Measurements from ENCODE around the gene ZDHHC4.

DNA sequence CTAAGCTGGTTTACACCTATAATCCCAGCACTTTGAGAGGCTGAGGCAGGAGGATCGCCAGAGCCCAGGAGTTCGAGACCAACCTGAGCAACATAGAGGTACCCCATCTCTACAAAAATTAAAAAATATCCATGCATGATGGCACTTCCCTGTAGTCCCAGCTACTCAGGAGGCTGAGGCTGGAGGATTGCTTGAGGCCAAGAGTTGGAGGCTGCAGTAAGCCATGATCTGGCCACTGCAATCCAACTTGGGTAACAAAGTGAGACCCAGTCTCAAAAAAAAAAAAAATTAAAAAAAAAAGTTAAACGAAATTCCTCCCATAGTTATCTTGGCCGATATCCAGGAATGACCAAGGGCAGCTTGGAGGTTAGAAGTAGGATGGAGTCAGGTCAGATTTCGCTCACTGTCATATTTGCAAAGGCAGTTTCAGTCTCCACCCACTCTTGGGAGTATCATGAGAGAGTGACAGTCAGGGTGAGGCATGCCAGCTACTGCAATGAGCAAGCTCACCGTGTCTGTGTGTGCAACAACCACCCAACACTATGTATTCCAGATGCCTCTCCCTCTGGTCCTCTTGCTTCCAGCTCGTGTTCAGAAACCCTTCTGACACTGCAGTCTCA lies 6.0 kb upstream of the ZDHHC4 start:
- TF ChIP-seq, protein P1, sequence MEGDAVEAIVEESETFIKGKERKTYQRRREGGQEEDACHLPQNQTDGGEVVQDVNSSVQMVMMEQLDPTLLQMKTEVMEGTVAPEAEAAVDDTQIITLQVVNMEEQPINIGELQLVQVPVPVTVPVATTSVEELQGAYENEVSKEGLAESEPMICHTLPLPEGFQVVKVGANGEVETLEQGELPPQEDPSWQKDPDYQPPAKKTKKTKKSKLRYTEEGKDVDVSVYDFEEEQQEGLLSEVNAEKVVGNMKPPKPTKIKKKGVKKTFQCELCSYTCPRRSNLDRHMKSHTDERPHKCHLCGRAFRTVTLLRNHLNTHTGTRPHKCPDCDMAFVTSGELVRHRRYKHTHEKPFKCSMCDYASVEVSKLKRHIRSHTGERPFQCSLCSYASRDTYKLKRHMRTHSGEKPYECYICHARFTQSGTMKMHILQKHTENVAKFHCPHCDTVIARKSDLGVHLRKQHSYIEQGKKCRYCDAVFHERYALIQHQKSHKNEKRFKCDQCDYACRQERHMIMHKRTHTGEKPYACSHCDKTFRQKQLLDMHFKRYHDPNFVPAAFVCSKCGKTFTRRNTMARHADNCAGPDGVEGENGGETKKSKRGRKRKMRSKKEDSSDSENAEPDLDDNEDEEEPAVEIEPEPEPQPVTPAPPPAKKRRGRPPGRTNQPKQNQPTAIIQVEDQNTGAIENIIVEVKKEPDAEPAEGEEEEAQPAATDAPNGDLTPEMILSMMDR (tag by site-specific recombination; IDR thresholded peaks at IDR 0.05), result no peak
- TF ChIP-seq, protein P2, sequence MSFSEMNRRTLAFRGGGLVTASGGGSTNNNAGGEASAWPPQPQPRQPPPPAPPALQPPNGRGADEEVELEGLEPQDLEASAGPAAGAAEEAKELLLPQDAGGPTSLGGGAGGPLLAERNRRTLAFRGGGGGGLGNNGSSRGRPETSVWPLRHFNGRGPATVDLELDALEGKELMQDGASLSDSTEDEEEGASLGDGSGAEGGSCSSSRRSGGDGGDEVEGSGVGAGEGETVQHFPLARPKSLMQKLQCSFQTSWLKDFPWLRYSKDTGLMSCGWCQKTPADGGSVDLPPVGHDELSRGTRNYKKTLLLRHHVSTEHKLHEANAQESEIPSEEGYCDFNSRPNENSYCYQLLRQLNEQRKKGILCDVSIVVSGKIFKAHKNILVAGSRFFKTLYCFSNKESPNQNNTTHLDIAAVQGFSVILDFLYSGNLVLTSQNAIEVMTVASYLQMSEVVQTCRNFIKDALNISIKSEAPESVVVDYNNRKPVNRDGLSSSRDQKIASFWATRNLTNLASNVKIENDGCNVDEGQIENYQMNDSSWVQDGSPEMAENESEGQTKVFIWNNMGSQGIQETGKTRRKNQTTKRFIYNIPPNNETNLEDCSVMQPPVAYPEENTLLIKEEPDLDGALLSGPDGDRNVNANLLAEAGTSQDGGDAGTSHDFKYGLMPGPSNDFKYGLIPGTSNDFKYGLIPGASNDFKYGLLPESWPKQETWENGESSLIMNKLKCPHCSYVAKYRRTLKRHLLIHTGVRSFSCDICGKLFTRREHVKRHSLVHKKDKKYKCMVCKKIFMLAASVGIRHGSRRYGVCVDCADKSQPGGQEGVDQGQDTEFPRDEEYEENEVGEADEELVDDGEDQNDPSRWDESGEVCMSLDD (tag by site-specific recombination; IDR thresholded peaks at IDR 0.05), result no peak
- TF ChIP-seq ZNF341 (tag by site-specific recombination; IDR thresholded peaks at IDR 0.05; ENCODE audit: low read depth) (no peak), ZNF311 (tag by site-specific recombination; IDR thresholded peaks at IDR 0.05; ENCODE audit: borderline replicate concordance) (no peak), HOXA7 (CRISPR knock-in tag; IDR thresholded peaks at IDR 0.05; ENCODE audit: borderline replicate concordance) (no peak)
- TF ChIP-seq, protein P3, sequence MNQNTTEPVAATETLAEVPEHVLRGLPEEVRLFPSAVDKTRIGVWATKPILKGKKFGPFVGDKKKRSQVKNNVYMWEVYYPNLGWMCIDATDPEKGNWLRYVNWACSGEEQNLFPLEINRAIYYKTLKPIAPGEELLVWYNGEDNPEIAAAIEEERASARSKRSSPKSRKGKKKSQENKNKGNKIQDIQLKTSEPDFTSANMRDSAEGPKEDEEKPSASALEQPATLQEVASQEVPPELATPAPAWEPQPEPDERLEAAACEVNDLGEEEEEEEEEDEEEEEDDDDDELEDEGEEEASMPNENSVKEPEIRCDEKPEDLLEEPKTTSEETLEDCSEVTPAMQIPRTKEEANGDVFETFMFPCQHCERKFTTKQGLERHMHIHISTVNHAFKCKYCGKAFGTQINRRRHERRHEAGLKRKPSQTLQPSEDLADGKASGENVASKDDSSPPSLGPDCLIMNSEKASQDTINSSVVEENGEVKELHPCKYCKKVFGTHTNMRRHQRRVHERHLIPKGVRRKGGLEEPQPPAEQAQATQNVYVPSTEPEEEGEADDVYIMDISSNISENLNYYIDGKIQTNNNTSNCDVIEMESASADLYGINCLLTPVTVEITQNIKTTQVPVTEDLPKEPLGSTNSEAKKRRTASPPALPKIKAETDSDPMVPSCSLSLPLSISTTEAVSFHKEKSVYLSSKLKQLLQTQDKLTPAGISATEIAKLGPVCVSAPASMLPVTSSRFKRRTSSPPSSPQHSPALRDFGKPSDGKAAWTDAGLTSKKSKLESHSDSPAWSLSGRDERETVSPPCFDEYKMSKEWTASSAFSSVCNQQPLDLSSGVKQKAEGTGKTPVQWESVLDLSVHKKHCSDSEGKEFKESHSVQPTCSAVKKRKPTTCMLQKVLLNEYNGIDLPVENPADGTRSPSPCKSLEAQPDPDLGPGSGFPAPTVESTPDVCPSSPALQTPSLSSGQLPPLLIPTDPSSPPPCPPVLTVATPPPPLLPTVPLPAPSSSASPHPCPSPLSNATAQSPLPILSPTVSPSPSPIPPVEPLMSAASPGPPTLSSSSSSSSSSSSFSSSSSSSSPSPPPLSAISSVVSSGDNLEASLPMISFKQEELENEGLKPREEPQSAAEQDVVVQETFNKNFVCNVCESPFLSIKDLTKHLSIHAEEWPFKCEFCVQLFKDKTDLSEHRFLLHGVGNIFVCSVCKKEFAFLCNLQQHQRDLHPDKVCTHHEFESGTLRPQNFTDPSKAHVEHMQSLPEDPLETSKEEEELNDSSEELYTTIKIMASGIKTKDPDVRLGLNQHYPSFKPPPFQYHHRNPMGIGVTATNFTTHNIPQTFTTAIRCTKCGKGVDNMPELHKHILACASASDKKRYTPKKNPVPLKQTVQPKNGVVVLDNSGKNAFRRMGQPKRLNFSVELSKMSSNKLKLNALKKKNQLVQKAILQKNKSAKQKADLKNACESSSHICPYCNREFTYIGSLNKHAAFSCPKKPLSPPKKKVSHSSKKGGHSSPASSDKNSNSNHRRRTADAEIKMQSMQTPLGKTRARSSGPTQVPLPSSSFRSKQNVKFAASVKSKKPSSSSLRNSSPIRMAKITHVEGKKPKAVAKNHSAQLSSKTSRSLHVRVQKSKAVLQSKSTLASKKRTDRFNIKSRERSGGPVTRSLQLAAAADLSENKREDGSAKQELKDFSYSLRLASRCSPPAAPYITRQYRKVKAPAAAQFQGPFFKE (tag by site-specific recombination; IDR thresholded peaks at IDR 0.05; ENCODE audit: borderline replicate concordance), result no peak

Measured in HEK293 (cell line).